GM20431 (cell line): ENCODE data around the gene AGPAT2.
"Not testable (repeated sequence)": the region's sequence is repeated elsewhere in the genome, so short reads cannot be mapped to it uniquely, and the experiment has no call there.

ENCODE experiments used
- in situ Hi-C: fragments of 300-500 bp; cut with MseI, MboI; formaldehyde crosslinking; loops from one replicate; pipeline ENCODE4 v1.15.0; 2020; ENCODE audit warnings: low sequenced_read_pairs; ENCODE audit not compliant: unreplicated experiment

AGPAT2 gene

DNA sequence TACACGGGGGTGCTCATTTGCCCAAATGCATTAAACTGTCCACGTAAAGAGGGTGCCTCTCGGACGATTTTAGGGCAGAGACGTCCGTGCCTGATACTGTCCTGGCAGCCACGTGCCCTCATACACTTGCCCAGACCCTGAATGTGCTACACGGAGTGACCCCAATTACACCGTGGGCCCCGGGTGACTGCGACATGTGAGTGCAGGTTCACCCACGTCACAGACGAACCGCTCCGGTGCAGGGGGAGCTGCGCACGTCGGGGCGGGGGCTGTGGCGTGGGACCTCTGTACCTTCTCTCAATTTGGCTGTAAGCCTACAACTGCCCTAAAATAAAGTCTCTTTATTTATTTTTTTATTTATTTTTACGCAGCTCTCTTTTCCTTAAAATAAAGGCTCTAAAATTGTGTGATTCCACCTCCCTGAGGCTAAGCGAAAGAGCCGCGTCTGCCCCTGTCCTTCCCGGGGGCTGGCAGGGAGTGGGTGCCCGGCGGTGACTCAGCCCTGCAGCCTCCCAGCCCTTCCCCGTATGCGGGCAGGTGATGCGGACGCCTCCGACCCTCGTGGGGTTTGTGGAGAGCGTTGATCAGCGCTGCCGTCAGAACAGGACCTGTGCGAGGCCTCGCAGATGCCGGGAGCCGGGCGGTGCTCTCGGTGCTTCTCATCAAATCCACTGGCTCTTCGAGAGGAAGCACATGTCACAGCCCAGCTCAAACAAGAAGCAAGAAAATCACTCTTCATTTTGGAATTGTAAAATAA is 33.8 kb downstream of the AGPAT2 start:
- in situ Hi-C loops: no loop called here

DNA sequence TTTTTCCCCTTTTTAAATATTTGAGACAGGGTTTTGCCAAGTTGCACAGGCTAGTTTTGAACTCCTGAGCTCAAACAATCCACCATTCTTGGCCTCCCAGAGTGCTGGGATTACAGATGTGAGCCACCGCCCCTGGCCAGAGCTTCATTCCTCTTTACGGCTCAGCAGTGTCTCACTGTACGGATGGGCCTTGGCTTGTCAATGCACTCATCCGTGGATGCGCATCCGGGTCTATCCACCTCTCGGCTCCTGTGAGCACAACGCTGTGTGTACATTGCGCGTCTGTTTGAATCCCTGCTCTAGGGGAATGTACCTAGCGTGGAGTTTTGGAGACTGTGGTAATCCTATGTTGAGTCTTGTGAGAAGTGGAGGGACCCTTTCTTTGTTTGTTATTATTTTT is 35.4 kb downstream of the AGPAT2 start:
- in situ Hi-C loops: no loop called here

DNA sequence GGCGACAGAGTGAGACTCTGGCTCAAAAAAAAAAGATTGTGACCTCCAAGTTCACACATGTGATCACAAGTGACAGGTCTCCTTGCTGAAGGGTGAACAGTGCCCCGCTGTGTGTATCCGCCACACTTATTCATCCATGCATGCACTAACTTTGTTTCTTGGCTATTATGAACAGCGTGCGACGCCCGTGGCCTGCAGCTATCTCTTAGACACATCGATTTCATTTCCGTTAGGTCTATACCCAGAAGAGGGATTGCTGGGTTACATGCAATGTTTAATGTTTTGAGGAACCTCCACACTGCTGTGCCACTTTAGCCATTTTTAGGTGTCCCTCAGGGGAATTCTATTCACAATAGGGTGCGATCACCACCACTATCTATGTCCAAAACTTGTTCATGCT is 36.6 kb downstream of the AGPAT2 start:
- in situ Hi-C loops: no loop called here

DNA sequence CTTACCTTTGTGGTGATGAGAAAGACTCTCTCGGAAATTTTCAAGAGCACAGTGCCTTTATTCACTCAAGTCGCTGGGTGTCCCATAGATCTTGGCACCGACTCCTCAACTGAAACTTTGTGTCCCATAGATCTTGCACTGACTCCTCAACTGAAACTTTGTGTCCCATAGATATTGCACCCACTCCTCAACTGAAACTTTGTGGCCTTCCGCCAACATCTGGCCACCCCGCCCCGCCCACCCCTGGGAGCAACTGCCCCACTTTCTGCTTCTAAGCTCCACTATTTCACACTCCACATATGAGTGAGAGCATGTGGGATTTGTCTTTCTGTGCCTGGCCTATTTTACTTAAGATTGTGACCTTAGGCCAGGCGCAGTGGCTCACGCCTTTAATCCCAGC is 37.2 kb downstream of the AGPAT2 start:
- in situ Hi-C loops: no loop called here

DNA sequence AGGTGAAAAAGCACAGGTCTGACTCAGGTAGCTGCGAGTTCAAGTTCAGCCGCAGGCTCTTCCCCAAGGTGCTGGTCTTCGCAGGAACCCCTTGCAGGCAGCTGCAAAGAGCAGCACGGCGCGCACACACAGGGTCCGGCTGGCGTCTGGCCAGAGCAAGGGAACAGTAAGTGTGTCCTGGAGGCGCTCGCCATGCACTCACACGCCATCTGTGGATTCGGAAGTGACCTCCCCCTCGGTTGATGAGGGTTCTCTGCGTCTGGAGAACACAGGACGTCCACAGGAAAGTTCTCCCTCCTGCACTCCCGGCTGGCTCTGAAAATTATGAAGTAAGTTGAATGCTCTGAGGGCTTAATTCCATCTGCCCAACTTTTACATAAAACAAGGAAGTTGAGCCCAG is 38.5 kb downstream of the AGPAT2 start:
- in situ Hi-C loops: no loop called here

DNA sequence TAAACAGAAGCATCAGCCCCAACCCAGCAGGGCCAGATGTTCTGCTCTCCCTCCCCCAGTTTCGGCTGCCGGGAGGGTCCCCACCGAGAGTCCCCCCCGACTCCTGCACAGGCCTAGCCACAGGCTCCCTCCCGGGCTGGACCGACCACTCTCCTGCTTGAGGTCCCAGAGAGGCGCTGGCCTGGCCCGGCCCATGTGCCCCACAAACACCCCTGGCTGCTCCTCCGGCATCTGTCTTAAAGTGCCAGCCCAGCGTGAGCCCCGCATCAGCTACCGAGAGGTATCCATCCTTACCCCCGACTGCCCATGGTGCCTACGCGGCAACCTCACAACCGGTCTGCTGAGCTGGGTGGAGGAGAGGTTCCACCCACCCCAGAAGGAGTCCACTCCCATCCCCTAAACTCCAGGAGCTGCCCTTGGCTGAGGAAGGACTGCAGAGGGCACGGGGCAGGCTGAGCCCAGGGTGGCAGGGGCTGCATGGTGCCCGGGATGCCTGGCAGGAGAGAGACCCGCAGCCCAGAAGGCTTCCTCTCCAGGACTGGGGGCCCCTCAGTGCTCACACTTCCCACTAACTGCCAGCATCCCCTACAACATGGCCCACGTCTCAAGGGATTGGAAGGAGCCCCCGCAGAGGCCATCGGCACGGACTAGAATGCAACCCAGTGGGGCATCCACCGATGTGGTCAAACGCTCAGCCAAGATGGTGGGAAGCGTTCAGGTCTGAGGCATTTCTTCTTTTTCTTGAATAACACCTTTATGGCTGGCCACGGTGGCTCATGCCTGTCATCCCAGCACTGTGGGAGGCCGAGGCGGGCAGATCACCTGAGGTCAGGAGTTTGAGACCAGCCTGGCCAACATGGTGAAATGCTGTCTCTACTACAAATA is 40.2 kb downstream of the AGPAT2 start:
- in situ Hi-C loops: no loop called here

DNA sequence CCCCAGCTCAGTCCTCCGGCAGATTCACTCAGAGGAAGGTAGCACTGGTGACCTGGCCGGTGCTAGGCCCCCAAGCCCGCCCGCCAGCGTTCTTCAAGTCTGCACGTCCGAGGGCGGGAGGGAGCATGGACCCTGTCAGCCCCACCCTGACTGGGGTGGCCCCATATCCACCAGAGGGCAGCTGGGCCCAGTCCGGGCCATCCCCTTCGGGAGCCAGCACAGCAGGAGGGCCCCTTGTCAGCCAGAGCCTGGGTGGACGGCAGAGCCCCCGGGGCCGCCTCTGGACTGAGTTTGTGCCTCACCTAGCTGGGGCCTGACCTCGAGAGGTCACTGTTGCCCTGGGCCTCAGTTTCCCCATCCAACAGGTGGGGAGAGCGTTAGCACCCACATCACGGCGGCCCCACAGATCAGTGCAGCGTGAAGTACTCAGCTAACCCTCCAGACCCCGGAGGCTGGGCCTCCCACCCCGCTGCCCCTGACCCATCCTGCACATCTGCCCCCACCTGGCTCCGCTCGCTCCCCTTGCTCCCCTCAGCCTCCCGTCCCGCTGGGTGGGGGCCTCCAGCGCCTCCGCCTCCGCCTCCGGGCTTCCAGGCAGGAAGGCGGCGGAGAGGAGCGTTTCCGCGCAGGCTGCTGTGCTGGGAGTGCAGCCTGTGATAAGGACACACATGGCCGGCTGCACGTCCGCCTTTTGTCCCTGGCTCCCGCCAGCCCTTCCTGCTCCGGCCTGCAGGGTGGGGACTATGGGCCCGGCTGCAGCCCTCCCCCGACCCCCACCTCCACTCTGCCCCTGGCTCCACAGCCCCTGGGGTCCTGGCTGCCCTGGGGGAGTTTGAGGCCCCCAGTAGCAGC is 41.1 kb downstream of the AGPAT2 start:
- in situ Hi-C loops: no loop called here

DNA sequence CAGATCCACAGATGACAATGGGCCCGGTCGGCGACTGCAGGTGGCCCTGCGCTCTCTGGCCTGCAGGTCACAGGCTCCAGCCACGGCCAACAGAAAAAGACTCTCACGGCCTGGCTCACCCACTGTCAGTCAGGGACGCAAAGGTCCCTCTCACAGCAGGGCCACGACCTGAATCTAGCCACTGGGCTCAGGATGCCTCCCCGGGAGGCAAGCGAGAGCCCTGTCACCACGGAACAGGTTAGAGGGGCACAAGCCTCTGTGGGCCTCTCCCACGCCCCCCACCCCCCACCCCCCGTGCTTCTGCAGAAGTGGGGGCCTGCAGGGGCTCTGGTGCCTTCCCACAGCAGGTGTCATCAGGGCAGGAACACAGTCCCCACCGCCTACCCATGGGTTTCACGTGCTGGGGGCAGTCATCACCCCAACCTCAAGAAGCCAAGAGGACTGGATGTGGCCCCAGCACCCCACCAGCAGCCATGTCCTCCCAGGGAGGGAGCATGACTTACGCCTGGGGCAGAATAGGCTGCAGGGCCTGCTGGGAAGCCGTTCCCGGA is 41.8 kb downstream of the AGPAT2 start:
- in situ Hi-C loops: no loop called here

DNA sequence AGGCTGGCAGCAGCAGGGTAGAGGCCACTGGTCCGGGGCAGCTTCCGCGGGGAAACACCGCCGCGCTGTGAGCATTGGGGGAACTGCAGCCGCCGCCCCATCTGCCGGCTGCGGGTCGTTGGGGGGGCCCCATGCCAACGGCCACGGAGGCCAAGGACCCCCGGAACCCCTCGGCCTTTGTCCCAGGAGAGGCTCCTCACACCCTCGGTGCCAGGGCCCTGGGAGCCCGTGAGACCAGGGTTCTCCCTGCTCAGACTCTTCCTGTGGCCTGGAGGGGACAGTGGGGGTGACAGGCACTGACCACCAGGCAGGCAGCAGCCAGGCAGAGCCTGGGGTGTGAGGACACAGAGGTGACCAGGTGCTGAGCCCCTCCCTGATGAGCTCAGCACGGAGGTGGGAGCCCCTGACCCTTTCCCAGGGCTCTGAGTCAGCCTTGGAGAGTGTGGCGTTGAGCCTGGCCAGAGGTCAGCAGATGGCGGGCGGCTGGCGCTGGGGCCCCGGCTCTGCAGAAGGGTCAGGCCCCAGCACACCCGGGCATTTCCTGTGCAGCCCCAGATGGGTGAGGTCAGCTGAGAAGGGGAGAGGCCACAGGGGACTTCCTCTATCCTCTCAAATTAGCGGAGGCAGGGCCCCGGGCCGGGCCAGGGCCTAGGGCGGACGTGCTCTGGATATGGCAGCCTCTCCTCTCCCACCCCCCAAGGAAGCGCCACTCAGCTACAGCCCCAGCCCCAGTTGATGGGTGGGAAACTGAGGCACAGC is 42.5 kb downstream of the AGPAT2 start:
- in situ Hi-C loops: no loop called here

DNA sequence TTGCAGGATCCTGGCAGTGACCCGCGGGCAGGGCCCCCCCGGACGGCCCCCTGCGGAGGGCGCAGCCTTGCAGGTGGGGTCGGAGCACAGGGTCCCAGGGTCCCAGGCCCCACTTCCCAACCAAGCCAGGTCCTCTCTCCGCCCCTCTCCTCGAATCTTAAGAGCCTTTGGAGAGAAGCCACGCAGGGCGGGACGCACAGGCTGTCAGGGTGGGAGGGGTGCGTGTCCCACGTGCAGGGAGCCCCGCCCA is 43.0 kb downstream of the AGPAT2 start:
- in situ Hi-C loops: no loop called here

DNA sequence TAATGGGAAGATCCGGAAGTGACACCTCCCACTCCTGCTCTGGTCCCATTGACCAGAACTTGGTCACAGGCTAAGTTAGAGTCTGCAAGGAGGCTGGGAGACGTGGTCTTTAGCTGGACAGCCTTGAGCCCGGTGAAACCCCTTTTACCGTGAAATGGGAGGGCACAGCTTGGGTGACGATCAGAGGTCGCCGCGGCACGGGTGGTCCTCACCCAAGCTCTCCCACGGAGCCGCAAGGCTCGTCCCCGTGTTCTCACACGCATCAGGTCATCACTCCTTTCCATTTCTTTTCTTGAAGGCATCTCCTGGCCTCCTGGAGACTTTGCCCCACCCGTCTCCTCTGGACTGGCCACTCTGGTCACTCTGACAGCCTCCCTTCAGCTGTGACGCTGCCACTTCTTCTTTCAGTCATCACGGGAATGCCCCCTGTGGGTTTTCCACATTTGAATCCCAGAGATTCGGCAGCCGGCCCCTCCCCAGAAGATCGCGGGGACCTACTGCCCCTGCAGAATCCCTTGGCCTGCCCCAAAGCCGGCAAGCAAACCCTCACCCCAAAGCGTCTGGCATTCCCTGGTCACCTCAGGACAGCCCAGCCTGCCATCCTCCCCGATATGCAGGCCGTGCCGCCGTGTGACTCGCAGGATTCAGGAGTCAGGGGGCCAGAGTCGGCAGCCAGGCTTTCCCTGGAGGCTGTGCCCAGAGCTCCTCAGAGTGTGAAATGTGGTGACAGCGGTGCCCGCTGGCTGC is 43.5 kb downstream of the AGPAT2 start:
- in situ Hi-C loops: no loop called here

DNA sequence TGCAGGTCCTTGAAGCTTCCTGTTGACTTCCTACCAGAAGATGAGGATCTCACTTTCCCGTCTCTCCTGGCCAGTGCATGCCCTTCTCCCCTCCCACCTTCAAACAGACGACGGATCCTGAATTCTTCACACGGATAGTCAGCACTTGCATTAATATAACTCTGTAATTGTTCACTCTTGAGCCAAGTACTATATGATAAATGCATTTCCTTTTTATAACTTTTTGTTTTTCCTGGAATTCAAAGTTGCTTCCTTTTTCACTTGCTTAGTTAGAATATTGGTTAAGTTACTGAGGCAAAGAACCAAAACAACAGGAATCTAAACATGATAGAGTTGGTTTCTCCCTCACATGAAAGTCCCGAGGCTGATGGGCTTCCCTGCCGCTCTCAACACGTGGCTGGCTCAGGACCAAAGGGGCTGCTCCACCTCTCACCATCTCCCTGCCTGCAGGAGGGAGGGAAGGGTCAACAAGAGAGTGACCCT is 44.8 kb downstream of the AGPAT2 start:
- in situ Hi-C loops: no loop called here

DNA sequence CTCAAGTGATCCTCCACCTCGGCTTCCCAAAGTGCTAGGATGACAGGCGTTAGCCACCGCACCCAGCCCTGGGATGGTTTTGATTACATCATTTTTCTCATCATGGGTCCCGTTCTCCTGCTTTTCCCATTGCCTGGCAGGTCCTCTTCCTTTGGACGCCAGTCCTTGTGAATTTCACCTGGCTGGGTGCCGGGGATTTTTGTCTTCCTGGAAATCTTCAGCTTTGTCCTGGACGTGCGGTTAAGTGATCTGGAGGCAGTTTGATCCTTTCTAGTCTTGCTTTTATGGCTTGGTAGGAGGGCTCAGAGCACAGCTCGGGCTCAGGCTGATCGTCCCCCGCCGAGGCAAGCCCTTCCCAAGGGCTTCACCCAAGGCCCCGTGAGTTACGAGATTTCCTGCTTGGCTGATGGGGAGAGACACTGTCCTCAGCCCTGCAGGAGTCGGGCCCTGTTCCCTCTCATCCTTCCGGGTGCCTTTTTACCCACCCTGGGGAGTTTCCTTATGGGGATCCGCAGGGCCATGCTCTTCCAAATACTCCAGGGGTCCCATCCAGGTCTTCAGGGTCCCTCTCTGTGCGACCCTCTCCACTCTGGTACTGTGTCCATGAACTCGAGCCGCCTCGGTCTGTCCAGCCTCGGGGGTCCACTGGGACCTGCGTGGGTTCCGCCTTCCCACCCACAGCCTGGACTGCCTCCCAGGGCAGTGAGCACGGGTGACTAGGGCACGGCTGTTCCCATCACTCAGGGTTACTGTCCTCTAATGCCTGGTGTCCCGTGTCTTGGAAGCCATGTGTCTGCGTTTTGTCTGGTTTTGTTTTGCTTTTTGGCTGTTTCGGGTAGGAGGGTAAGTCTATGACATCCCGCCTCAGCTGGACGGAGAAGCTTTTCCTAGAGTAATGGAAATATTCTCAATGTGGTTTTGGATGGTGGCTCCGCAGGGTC is 46.8 kb downstream of the AGPAT2 start:
- in situ Hi-C loops: no loop called here

DNA sequence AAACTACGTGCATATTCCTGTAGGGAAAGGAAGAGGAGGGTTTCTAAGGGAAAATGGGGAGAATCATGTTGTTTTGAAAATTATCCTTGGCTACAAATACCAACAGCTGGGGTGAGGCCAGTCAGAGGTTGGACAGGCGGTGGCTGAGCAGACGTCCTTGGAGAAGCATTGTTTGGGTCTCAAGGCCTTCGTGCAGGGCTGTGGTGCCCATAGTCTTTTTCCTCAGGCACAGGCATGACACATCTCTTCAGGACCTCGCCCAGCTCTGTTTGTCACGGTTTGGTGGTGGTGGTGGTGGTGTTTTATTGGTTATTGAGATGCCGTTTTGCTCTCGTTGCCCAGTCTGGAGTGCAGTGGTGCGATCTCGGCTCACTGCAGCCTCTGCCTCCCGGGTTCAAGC is 52.4 kb downstream of the AGPAT2 start:
- in situ Hi-C loops: no loop called here

DNA sequence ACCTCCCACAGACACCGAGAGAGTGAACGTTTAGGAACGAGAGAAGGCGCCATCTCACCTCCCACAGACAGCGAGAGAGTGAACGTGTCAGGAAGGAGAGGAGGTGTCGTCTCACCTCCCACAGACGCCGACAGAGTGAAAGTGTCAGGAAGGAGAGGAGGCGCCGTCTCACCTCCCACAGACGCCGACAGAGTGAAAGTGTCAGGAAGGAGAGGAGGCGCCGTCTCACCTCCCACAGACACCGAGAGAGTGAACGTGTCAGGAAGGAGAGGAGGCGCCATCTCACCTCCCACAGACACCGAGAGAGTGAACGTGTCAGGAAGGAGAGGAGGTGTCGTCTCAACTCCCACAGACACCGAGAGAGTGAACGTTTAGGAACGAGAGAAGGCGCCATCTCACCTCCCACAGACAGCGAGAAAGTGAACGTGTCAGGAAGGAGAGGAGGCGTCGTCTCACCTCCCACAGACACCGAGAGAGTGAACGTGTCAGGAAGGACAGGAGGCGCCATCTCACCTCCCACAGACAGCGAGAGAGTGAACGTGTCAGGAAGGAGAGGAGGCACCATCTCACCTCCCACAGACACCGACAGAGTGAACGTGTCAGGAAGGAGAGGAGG is 54.7 kb downstream of the AGPAT2 start:
- in situ Hi-C loops: not testable (repeated sequence)

DNA sequence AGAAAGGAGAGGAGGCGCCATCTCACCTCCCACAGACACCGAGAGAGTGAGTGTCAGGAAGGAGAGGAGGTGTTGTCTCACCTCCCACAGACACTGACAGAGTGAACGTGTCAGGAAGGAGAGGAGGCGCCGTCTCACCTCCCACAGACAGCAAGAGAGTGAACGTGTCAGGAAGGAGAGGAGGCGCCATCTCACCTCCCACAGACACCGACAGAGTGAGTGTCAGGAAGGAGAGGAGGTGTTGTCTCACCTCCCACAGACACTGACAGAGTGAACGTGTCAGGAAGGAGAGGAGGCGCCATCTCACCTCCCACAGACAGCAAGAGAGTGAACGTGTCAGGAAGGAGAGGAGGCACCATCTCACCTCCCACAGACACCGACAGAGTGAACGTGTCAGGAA is 55.2 kb downstream of the AGPAT2 start:
- in situ Hi-C loops: not testable (repeated sequence)
